GM21423 (cell line): Measurements from ENCODE around the gene NFU1.
"Not testable (repeated sequence)": the region's sequence is repeated elsewhere in the genome, so short reads cannot be mapped to it uniquely, and the experiment has no call there.

Experiments used
- ATAC-seq: cut with Tn5 transposase; IDR thresholded peaks from one replicate; pipeline ENCODE4 v1.9.1; 2021; ENCODE audit warnings: mild to moderate bottlenecking, moderate library complexity; ENCODE audit not compliant: unreplicated experiment

The NFU1 gene

DNA sequence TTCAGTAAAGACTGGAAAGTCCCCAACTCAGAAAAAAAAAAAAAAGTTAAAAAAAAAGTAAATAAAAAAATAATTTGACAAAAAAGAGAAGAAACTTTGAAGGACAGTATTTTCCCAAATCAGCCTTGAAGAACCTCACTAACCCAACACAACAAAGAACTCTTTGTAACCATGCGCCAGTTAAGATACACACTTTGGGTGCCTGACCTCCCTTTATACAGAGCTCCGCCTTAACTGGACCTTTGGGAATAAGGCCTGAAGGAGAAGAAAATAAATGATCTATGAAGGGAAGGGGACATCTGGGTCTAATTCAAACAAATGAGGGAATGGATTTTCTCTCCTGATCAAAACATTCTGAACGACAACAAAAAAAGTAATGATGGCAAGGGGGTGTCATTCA, 48.0 kb downstream of the NFU1 start:
- no peak for ATAC-seq

DNA sequence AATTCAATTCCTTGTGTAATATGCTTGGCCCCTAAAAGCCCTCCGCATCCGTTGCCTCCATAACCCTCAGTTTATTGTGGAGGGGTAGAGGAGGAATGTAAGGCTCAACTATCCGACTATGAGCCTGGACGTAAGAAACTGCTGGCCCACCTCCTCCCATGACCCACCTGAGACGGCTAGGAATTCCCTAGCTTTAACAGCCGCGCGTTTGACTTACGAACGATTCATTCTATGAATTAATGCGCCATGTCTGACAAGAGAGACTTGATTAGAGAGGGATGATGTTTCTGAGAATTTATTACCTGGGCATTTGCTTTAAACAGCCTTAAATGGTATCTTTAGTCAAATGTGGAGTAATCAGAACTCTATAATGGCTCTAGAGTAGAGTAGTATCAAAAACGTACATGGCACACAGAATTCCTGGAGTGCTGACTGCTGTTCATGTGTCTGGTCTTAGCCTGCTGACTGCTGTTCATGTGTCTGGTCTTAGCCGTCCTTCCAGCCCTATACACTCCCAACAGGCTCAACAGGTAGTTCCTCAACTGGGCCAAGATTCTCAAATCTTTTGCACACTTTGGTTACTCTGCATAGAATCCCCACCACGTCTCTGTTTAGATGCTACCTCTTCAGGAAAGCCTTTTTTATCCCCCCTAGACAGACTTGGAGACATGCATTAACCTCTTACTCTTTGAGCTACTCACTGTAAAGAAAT, 49.3 kb downstream of the NFU1 start:
- ATAC-seq, result no peak

DNA sequence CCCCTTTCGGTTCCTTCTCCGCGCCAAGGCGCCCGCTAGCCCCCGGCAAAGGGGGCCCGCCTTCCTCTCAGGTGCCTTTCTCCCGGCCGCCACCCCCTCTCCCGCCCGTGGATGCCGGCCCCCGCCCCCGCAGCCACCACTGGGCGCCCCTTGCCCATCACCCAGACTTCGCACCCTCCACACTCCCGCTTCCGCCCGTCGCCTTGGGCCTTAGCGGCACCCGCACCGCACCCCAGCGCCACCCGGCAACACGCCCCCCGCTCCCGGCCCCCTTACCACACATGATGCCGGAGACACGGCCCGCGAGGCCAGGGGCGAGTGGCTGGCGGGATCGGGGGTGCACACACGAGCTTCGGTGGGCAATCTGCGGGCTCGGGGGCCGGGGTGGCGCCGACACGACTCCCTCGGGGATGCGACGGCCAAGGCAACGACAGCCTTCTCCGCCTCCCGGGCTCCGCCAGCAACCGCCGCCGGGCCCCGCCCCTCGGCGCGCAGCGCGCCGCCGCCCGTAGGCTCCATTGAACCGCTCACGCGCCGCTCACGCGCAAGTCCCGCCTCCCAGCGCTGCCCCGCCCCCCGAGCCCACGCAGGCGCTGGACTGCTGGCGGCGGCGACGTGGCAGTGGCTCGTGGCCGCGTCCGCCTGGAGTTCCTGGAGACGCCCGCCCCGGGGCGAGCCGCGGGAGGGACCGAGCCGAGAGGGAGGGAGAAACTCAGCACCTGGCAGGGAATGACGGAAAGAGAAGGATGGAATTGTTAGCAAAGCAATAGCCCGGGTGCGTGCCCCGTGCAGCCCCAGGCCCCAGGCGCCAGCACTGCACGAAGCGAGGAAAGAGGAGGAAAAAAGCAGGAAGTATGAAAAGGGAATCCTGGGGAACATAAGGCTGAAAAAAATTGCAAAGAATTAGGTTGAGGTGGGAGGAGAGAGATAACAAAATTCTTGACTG, 50.2 kb downstream of the NFU1 start, which contains the start of gene GFPT1:
GFPT1 (minus strand) TSS at position 439 of the 946 bp plus-strand sequence; CDS start at position 283, 156 bp downstream.
- peak; percentile 82 for ATAC-seq

DNA sequence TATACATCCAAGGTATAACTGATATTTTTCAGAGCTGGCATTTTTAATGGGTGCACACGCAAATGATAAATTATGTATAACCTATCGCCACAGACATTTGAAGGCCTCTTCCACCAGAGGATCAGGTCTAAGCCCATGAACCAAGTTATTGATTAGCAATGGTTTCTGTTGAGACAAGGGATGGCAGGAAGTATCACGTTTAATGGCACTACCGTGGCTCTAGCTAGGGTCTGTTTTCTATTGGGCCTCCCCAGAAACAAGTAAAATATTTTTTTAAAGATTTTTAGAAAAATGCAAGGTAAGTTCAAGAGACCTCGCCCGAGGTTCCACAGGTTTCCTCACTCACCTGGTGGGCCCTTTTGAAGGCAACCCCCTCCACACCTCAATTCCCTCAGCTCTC, 50.9 kb downstream of the NFU1 start:
- ATAC-seq, result peak; percentile 19

DNA sequence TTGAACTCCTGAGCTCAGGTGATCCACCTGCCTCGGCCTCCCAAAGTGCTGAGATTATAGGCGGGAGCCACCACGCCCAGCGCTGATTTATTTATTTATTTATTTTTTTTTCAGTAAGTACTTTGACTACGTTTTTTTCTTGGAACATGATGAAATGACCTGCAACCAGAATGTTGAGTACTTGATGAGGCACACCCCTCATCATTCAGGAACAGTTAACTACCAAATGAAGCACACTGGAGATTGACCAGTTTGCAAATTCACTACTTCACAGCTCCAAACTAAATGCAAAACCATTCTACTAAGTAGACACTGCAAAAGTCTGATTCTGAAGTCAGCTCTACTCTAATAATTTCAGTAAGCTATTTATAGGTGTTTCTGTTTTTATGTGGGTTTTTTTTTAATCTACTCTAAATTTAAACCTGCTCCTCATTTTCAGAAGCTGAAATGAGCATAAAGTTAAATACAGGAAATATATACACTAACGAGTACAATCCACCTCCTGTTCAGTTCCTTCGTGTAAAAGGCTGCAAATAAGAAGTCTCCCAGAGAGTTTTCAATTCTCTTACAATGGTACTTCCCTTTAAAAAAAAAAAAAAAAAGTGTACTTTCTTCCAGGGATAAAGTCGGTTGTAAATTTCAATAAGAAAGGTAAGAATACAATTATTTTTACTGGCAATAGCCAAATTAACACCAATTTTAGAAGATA, 51.6 kb downstream of the NFU1 start:
- no peak for ATAC-seq

DNA sequence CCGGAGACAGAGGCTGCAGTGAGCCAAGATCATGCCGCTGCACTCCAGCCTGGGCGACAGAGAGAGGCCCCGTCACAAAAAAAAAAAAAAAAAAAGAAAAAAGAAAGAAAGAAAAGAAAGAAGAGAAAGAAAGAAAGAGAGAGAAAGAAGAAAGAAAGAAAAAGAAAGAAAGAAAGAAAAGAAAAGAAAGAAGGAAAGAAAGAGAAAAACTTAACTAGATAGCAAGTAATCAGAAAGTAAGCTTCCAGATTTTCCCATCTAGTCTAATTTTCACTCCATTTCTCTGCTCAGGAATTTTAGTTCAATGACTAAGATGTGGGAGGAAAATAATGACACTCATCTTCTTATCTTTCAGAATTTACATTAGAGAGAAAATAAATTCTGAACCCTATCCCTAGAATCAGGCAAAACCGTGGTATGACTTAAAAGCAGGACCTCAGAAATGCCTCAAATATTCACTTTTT, 52.6 kb downstream of the NFU1 start:
- ATAC-seq, result no peak

DNA sequence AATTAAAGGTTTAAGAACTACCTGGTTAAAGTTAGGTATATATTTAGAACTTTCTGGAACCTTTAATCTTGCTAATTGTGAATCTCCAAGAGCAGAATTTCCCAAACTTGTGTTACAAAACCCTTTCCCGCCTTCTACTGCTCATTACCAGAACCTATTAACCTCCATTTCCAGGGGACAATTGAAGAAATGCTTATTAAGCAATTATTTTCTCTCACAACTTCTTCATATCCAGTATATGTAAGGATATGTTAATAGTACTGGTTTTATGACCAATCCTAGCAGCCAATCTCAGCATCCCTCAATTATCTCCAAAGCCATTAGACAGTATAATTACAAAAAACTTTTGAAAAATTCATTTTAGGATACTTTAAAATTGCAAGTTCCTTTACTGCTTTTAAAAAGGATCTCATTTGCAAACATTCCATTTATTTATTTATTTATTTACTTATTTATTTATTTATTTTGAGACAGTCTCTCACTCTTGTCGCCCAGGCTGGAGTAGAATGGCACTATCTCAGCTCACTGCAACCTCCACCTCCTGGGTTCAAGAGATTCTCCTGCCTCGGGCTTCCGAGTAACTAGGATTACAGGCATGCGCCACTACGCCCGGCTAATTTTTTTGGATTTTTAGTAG, 53.9 kb downstream of the NFU1 start:
- no peak for ATAC-seq

DNA sequence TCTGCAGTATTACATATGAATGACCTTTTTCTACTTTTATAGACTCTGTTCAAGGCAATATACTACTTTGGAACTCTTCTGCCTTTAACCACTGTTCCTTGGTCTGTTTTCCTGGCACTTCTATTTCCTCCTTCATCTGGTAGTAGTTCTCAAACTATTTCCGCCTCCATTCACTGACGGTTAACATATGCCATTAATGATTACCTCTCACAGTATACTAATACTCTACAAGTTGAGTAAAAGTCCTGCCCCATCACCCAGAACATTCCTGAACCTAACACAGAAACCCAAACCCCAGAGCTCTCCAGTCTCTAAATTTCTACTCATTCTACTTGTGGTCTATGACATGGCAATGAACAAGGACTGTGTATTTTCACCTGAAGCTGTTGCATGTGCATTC, 54.7 kb downstream of the NFU1 start:
- no peak for ATAC-seq

DNA sequence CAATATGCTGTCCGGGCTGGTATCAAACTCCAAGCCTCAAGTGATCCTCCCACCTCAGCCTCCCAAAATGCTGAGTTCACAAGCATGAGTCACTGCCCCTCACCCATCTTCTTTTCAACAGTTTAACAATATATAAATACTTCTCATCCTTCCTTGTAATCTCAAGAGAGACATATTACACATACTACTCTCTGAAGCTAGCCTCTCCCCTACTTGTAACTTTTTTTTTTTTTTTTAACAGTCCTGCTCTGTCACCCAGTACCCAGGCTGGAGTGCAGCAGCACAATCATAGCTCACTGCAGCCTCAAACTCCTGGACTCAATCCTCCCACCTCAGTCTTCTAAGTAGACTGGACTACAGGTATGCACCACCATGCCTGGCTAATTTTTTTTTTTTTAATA, 55.9 kb downstream of the NFU1 start:
- no peak for ATAC-seq

DNA sequence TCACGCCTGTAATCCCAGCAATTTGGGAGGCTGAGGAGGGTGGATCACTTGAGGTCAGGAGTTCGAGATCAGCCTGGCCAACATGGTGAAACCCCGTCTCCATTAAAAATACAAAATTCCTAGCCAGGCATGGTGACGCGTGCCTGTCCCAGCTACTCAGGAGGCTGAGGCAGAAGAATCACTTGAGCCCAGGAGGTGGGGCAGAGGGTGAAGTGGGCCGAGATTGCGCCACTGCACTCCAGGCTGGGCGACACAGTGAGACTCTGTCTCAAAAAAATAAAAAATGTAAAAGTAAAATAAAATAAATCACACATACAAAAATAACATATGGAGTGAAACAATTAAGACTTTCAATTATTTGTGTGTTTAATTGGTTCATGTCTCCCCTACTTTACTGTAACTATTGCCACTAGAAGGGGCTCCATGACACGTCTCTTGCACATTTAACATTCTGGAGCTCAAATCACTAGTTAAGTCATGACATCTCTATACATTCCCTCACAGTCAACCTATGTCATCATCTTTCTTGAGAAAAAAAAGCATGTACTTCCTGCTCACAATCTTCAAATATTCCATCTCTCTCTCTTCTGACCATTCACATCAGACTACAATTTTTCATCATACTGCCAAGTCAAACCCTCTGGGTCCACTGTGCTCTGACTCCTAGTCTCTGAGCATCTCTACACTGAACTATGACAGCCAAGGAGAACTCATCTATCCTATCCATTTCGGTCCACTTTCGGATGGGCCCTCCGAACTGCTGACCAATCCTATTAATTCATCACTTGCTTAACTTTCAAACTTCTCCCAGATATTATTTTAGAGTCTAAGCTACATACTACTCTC, 56.9 kb downstream of the NFU1 start:
- ATAC-seq, result no peak

DNA sequence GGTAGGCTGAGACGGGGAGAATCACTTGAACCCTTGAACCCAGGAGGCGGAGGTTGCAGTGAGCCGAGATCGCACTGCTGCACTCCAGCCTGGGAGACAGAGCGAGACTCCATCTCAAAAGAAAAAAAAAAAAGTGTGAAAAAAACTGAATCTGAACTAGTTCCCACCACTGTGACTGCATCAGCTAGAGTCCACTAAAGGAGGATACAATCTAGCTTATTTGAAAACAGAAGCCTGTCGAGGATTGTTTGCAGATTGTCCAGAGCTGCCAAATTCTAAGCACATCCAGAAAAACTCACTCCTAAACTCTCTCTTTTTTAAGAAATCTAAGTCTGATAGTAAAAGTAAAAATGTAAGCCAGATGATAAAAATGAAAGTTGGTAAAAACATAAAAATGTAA, 60.8 kb downstream of the NFU1 start:
- ATAC-seq, result no peak

DNA sequence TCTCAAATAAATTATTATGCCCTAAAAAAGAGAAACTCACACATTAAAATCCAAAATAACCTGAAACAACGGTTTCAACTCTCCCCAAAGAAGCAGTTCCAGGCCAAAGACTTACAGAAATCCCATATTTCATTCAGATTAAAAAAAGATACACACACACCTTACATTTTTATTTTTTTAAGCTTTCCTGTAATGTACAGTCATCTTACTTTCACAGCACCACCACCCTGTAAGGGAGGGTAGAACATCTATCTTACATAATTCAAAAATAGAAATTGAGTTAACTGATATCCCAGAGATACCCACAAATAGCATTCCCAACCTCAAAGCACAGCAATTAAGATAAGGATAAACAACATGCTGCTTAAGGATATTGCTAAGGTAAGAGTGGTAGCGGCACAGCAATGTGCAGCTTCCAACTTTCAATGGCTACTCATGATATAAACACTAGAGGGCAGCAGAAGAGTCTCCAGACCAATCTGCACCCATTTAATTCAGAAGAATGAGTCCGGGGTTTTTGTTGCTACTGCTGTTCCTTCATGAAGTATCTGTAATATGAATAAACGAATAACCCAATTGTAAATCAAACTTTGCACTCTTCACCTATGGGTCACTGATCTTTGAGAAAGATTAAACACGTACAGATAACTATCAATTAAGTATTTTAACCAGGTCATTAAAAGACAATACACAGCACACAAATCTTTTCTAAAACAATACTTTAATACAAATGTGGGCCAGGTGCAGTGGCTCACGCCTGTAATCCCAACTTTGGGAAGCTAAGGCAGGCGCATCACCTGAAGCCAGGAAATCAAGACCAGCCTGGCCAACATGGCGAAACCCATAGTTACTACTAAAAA, 61.5 kb downstream of the NFU1 start:
- no peak for ATAC-seq

DNA sequence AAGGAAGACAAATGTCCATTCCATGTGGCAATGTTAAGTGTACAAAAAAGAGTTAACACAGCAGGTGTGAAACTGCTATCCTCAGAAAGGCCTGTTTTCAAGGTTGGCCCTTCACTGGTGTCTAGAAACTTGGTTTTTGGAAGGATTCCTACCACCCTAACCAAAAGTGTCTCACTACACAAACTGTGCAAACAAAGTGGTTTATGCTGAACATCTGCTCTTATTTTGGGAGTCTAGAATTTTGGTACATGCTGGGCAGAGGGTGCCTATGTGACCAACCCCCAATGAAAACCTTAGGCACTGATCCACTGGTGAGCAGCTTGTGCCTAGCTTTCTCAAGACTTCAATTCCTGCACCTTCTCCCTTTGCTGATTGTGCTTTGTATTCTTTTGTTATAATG, 64.5 kb downstream of the NFU1 start:
- ATAC-seq, result no peak

DNA sequence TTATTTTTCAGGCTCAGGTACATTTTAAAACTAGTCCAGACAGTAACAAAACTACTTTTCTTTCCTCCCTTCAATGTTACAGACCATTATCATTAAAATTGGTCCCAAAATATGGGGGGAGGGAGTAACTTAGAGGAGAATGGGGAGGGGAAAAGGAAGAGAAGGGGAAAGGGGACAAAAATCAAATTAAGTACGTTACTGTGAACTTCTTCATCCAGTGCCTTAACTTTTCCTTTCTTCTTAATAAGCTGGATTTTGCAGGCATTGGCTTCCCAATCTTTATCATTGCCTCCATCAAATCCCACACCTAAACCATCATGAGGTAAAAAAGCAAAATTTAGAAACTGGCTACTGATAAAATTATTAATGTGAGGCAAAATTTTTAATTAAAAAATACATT, 67.4 kb downstream of the NFU1 start:
- no peak for ATAC-seq

DNA sequence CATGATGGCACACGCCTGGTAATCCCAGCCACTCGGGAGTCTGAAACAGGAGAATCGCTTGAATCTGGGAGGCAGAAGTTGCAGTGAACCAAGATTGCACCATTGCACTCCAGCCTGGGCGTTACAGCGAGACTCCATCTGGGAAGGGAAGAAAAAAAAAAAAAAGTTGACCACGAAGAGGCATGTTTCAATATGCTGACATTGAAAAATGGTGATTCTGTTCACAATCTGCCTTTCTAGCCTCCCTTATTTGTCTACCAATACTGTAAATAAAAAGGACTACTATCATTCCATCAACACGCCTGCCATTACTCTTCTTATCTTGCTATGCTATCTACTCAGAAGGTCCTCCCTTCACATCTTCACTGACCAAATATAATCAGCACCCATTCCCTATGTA, 68.6 kb downstream of the NFU1 start:
- ATAC-seq, result no peak

DNA sequence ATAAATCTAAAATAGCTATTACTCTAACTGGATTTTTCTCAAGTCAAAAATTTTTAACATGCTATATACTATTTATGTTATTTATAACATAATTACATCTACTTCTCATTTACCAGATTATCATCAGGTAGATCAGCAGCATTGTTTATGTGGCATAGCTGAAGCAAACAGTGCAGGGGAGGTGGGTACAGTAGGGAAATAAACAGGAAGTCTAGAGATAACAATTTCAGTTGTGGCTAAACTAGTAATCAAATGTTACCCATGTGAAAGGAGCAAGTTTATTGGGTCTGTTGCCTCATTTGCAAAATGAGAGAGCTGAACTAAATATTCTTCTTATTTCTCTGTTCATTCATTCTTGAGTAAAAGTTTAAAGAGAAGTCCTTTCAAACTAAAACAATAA, 77.9 kb downstream of the NFU1 start:
- ATAC-seq, result no peak

DNA sequence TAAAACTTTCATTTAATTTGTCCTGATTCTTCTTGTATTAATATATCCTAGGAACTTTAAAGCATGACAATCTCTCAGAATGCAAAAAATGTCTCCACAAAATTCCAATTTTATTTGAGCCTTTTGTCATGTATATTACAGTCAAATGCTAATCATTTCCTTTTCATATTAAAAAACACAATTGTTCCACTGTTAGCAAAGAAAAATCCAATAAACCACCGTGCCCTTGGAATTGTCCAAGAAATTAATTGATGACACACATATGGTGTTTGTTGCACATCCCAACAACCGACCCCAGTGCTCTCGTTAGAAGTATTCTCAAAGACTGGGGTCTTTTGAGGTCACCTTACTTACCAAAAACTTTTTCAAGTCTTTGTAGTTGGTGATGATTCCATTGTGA, 78.3 kb downstream of the NFU1 start:
- ATAC-seq, result no peak

DNA sequence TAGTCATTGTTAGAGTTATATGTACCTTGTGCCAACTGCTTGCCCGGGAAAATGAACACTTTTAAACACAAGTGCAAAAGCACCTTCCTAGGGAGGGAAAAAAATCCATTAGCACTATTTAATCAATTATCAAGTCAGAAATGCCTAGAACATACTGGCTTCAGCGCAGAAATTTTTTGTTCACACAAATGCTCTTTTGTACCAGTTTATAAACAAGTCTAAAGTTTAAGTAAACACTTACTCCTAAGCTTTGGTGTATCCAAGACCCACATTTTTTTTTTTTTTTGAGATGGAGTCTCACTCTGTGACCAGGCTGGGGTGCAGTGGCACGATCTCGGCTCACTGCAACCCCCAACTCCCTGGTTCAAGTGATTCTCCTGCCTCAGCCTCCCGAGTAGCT, 80.8 kb downstream of the NFU1 start:
- ATAC-seq, result no peak

DNA sequence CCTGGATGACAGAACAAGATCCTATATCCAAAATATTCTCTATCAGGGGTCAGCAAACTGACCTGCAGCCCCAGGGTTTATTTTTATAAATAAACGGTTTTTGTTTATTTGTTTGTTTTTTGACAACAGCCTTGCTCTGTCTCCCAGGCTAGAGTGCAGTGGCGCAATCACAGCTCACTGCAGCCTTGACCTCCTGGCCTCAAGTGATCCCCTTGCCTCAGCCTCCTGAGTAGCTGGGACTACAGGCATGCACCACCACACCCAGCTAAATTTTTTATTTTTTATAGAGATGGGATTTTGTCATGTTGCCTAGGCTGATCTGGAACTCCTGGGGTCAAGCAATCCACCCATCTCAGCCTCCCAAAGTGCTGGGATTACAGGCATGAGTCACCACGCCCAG, 82.3 kb downstream of the NFU1 start:
- ATAC-seq, result not testable (repeated sequence)
